ENCODE data around the gene DGKZ.

The DGKZ gene

GRCh38 chr11:46404476-46405017, 57.3 kb downstream of the DGKZ start:
- DNase-seq, result no peak

DNA sequence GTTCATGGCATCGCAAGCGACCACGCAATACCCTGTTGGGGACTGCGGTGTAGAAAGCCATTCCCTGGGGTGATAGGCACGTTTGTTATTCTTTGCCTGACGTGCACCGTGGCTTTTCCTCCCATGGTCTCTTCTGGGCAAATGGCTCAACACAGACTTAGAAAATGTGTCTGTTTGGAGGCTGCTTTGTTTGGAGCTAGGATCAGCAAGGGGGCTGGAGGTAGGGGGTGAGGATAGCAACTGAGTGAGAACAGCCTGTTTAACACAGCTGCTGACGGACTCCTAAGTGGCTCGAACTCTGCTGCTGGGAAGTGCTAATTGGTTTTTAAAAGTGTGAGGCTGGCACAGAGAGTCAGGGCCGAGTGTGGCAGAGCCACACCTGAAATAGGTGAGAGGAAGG, 60.4 kb downstream of the DGKZ start:
- no peak for DNase-seq

- DNase-seq, result no peak
These were observed 61.2 kb downstream of the DGKZ start for GRCh38 chr11:46408407-46408986.

- no peak for DNase-seq
These were observed 62.8 kb downstream of the DGKZ start for GRCh38 chr11:46410021-46410420.

DNA sequence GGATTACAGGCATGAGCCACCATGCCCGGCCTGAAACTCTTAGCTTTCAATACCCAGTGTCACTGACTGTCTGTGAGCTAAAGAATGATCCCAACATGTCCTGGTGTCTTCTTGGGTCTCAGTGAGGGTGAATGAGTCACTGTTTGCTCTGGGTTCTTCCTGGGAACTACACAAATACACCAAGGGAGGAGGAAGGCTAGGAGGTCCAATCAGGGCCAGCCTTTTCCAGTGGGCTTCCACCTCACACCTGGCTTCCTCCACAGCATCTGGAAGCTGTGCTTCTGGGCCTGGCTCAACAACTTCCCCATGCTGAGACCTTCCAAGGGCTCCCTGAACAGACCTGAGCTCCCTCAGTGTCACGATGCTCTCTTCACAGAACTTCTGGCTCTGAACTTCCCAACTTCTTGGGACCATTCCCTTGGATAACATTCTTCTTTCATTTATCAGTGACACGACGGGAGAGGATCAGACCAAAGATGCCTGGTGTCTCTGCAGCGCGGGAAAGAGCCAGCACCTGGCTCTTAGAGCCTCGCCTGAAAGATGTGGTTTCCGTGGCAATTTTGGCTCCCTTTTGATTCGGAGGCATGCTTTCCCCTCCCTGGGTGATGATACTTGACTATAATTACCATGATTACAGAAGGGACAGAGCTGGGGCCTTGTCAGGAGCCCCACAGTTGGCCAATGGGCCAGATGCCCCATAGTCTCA, 66.7 kb downstream of the DGKZ start:
- no peak for DNase-seq

GRCh38 chr11:46414466-46414796, 67.2 kb downstream of the DGKZ start:
- DNase-seq, result no peak

DNA sequence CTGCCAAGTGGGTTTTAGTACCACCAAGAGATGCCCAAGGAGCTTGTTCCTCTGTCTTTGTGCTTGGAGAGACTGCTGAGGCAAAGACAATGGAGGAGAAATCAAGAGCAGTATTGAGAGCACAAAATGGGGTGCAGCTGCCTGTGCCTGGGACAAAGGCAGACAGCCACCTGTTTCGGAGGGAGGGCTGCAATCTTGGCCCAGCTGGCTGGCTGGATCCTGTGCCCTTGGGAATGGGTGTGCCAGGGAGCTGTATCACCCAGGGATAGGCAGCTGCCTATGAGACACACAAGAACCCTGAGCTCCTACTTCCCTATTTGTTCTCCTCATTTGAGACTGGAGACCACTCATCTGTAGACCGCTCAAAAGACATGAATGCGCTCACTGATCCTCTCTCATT, 67.6 kb downstream of the DGKZ start:
- no peak for DNase-seq

DNA sequence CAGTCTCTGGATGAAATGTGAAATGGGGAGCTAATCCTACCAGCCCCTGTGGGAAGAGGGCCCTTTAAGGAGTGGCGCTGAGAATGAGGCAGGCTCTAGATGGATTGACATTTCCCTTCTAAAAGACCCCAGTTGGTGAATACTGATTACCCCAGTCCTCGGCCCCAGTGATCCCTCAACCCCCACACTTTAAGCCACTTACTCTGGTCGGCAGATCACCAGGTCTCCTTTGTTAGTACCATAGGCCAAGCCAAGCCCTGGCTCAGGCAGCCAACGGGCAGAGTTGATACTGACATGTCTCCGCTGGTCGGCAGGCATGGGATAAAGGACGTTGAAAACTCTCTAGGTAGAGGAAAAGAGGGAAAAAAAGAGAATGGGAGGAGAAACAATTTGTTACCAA, 70.4 kb downstream of the DGKZ start:
- DNase-seq, result no peak

DNA sequence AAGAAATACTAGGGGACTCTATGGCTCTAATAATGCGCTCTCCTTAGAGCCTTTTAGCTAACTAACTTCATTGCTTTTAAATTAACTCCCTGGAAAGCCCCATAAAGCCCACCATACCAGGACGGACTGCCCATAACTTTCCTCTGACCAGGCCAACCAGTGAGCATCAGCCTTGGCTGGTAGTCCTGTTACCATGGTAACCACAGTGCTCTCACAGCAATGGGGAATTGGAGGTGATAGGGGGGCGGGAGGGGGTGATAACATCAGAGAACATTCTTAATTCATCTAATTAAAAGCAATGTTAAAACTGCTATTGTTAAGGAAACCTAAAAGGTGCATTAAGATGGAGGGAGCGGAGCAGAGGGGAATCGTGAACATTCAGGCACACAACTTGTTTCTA, 71.5 kb downstream of the DGKZ start:
- no peak for DNase-seq

DNA sequence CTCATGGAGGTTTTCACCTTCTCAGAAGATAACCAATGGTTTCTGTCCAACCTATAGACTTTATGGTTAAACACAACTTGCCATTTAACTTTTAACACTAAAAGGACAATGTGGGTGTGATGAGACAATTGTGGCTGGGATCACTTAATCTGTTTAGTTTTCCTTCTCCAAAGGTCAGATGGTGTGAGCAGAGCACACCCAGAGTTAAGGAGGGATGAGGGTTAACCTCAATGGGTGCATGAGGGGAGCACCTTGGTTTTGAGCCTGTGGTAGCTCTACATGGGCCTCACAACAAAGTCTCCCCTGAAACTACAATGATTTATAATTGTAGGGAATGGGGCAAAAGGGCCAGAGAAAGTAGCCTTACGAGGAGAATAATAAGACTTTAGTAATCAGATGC, 73.2 kb downstream of the DGKZ start:
- DNase-seq, result no peak

- no peak for DNase-seq
These were observed 74.1 kb downstream of the DGKZ start for GRCh38 chr11:46421257-46421880.

DNA sequence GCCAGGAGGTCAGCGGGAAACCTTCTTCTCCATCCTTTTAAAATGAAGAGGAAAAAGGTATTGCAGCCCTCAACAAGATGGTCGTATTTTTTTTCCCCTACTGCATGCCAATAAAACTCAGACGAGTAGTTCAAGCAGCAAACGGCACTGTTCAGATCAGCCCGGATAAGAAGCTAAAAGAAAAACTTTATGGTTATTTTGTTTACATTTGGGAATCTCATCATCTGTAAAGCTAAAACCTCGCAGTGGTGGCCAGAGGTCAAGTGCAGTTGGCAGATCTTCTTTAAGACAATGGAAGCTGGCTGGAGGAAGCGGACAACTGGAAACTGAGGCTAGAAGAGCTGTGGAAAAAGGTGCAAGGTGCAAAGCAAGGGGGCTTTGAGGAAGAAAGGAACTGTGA, 75.3 kb downstream of the DGKZ start:
- no peak for DNase-seq

- no peak for DNase-seq
These were observed 79.1 kb downstream of the DGKZ start for GRCh38 chr11:46426233-46426991.

- no peak for DNase-seq
These were observed 80.1 kb downstream of the DGKZ start for GRCh38 chr11:46427364-46427763.

- no peak for DNase-seq
These were observed 82.5 kb downstream of the DGKZ start for GRCh38 chr11:46429717-46430116.
